Upper lobe of left lung (tissue), 6 donors: ENCODE results near the gene SEC14L5. TPM values are rescaled to one million over a fixed set of nuclear protein-coding genes. Genes with fewer than 3 reads are reported as not detected.

Experiments
- ATAC-seq, 2 donors: fragments of 200-7000 bp; cut with Tn5 transposase; one replicate each; pipeline ENCODE4 v1.9.1; 2022; ENCODE audit warnings: mild to moderate bottlenecking in 2 of 2, moderate library complexity in 2 of 2; ENCODE audit not compliant: low FRiP score in 2 of 2
- DNase-seq, 2 donors: peaks; one replicate each; pipeline ENCODE4 v3.0.0-alpha.2; 2019 to 2020
- H3K27ac ChIP-seq, 4 donors: fragments of 200-600 bp; sonication (generic); one replicate each; pipeline ENCODE4 v1.5.1; 2016 to 2019
- H3K27me3 ChIP-seq, 4 donors: fragments of 200-600 bp; sonication (generic); one replicate each; pipeline ENCODE4 v1.5.1; 2017 to 2019
- H3K36me3 ChIP-seq, 4 donors: fragments of 200-600 bp; sonication (generic); one replicate each; pipeline ENCODE4 v1.5.1; 2016 to 2019
- H3K4me1 ChIP-seq, 4 donors: fragments of 200-600 bp; sonication (generic); one replicate each; pipeline ENCODE4 v1.5.1; 2018 to 2019
- H3K4me3 ChIP-seq, 4 donors: fragments of 200-600 bp; sonication (generic); one replicate each; pipeline ENCODE4 v1.5.1; 2017 to 2019; ENCODE audit warnings: mild to moderate bottlenecking in 2 of 4, moderate library complexity in 1 of 4
- H3K9me3 ChIP-seq, 4 donors: fragments of 200-600 bp; sonication (generic); one replicate each; pipeline ENCODE4 v1.5.1; 2018 to 2019
- CTCF ChIP-seq, 6 experiments: fragments of 450-650 bp in 4 of 6; fragments of 200-600 bp in 2 of 6; sonication (generic) in 2 of 6; IDR thresholded peaks; one replicate each; pipeline ENCODE4 v1.5.1; 2016 to 2019; ENCODE audit warnings: antibody characterized with exemption in 6 of 6
- EP300 ChIP-seq, 4 donors: sonication (generic); formaldehyde crosslinking; IDR thresholded peaks; one replicate each; pipeline ENCODE4 v1.5.1; 2017; ENCODE audit warnings: antibody characterized with exemption in 4 of 4, control low read depth in 2 of 4
- POLR2A ChIP-seq, 4 donors: fragments of 450-650 bp; IDR thresholded peaks; one replicate each; pipeline ENCODE4 v1.5.1; 2016 to 2017; ENCODE audit warnings: antibody characterized with exemption in 4 of 4, mild to moderate bottlenecking in 2 of 4
- POLR2AphosphoS5 ChIP-seq, 2 donors: sonication (generic); formaldehyde crosslinking; IDR thresholded peaks; one replicate each; pipeline ENCODE4 v1.5.1; 2017; ENCODE audit warnings: antibody characterized with exemption in 2 of 2
- WGBS, 2 donors: methylation state at CpG; one replicate each; pipeline ENCODE4 v1.1.5; 2017 to 2018; 5-methylcytosine and 5-hydroxymethylcytosine counted together
- total RNA-seq, 6 donors: library from RNA; depleted of rRNA in 4 of 6; stranded (reverse); fragments of >200 nt in 4 of 6; gene quantifications; one replicate each; pipeline versions ENCODE4 v1.1.0 to v1.2.1, GENCODE V29; 2016 to 2021
- donor health status: DM: no; HTN: no; CAD: no; lungs with moderate emphysema.
- donor health status: DM: no; HTN: yes; CAD: no; lungs with severe emphysema.

SEC14L5 gene
- total RNA-seq, 6 donors from 2014 or later: 0.20 to 1.7 (median 0.49) TPM; not detected in 1

- DNase-seq: peak in 1 of 2 donors; percentile 50
- Histone ChIP-seq H3K27me3 (no peaks in the 10 kb centered on the region), H3K27ac (peak overlapping the region; percentile 48 to 87 (median 72)), H3K36me3 (no peaks in the 10 kb centered on the region), H3K4me3 (peak overlapping the region in 3 of 4 donors; percentile 28 to 43 (median 41)), H3K9me3 (no peaks in the 10 kb centered on the region), H3K4me1 (peaks cover 0 to 14% (median 7%) of the 10 kb centered on the region in 4 donors)
- TF ChIP-seq POLR2A (IDR thresholded peaks at IDR 0.05) (no peak), EP300 (IDR thresholded peaks at IDR 0.05) (no peak), CTCF (IDR thresholded peaks at IDR 0.05) (no peak), POLR2AphosphoS5 (IDR thresholded peaks at IDR 0.05) (no peak)
- 56 to 59% methylated on average over 8 of the region's 8 CpGs for WGBS, 2 donors
- peak; percentile 46 to 59 for ATAC-seq
Measured at GRCh38 chr16:5065326-5065725, 107.2 kb downstream of the SEC14L5 start.

GRCh38 chr16:5065813-5066212 is 107.7 kb downstream of the SEC14L5 start, which contains the start of gene C16orf89:
Gene C16orf89 (minus strand): TSS chr16:5065956. CDS start chr16:5065908, 48 bp downstream.
- TF ChIP-seq POLR2A (IDR thresholded peaks at IDR 0.05): peak in 1 of 4 donors; percentile 65
- no peak for TF ChIP-seq CTCF (IDR thresholded peaks at IDR 0.05)
- Histone ChIP-seq H3K4me3 (peak within 1 kb of the TSS in 3 of 4 donors; percentile 28 to 43 (median 41)), H3K4me1 (peaks cover 0 to 14% (median 7%) of the 10 kb centered on the region in 4 donors), H3K27ac (peak within 1 kb of the TSS; percentile 48 to 87 (median 72)), H3K27me3 (no peaks in the 10 kb centered on the region), H3K9me3 (no peaks in the 10 kb centered on the region), H3K36me3 (no peaks in the 10 kb centered on the region)
- DNase-seq (peak; percentile 65 to 70), ATAC-seq (peak; percentile 64 to 85)
- WGBS, 2 donors: 55 to 59% methylated on average over 8 to 10 of the region's 10 CpGs

- TF ChIP-seq POLR2AphosphoS5 (IDR thresholded peaks at IDR 0.05) (no peak), EP300 (IDR thresholded peaks at IDR 0.05) (no peak), CTCF (IDR thresholded peaks at IDR 0.05) (no peak), POLR2A (IDR thresholded peaks at IDR 0.05) (no peak)
- no peak for ATAC-seq
- DNase-seq: no peak
- Histone ChIP-seq H3K4me3 (no peak overlapping the region), H3K36me3 (no peaks in the 10 kb centered on the region), H3K9me3 (no peaks in the 10 kb centered on the region), H3K27ac (peak overlapping the region in 1 of 4 donors; percentile 78), H3K27me3 (no peaks in the 10 kb centered on the region), H3K4me1 (peaks cover 5 to 20% (median 10%) of the 10 kb centered on the region in 4 donors)
- WGBS, 2 donors: 64 to 69% methylated on average over 6 of the region's 6 CpGs
Measured at GRCh38 chr16:5066511-5066910, 108.4 kb downstream of the SEC14L5 start.

Other genes starting within 250 kb of the SEC14L5 start
- 10 to 100 TPM; 17.9 to 67.1 (median 20.0) TPM for gene ANKS3, start 224.1 kb upstream of the SEC14L5 start, total RNA-seq
- gene DNAAF8, start 223.8 kb upstream of the SEC14L5 start, total RNA-seq: 10 to 100 TPM in 1 of 6 donors, 1 to 10 TPM in 5; 1.6 to 19.1 (median 4.3) TPM
- gene ZNF500, start 191.2 kb upstream of the SEC14L5 start, total RNA-seq: 10 to 100 TPM; 10.1 to 17.5 (median 13.2) TPM
- gene SEPTIN12, start 170.0 kb upstream of the SEC14L5 start, total RNA-seq: not detected
- gene SMIM22, start 163.0 kb upstream of the SEC14L5 start, total RNA-seq: 10 to 100 TPM in 5 of 6 donors, 1 to 10 TPM in 1; 5.2 to 71.0 (median 36.6) TPM
- gene ROGDI, start 155.7 kb upstream of the SEC14L5 start, total RNA-seq: 10 to 100 TPM; 19.2 to 59.7 (median 33.1) TPM
- 100 to 1,000 TPM in 1 of 6 donors, 10 to 100 TPM in 5; 67.8 to 110 (median 90.6) TPM for gene GLYR1, start 111.0 kb upstream of the SEC14L5 start, total RNA-seq
- gene UBN1, start 110.8 kb upstream of the SEC14L5 start, total RNA-seq: 10 to 100 TPM; 35.7 to 49.2 (median 38.8) TPM
- gene PPL, start 21.2 kb upstream of the SEC14L5 start, total RNA-seq: 100 to 1,000 TPM in 5 of 6 donors, 10 to 100 TPM in 1; 72.7 to 156 (median 132) TPM
- 10 to 100 TPM; 18.1 to 82.8 (median 25.8) TPM for gene NAGPA, start 75.6 kb downstream of the SEC14L5 start, total RNA-seq
- 100 to 1,000 TPM in 5 of 6 donors, 10 to 100 TPM in 1; 45.7 to 272 (median 174) TPM for gene C16orf89, start 107.6 kb downstream of the SEC14L5 start, total RNA-seq
- gene ALG1, start 113.5 kb downstream of the SEC14L5 start, total RNA-seq: 10 to 100 TPM; 10.5 to 24.0 (median 21.9) TPM
- 10 to 100 TPM in 3 of 6 donors, 1 to 10 TPM in 3; 2.9 to 24.1 (median 9.7) TPM for gene EEF2KMT, start 139.5 kb downstream of the SEC14L5 start, total RNA-seq